Sigmoid colon (tissue), 7 donors: ENCODE measurements around the gene TXNRD2. TPM values are rescaled to one million over a fixed set of nuclear protein-coding genes. Genes with fewer than 3 reads are reported as not detected.

Experiments
- DNase-seq: peaks from one replicate; pipeline ENCODE4 v3.0.0-alpha.2; 2019
- H3K27ac ChIP-seq, 4 donors: fragments of 200-600 bp; sonication (generic); one replicate each; pipeline ENCODE4 v1.5.1; 2016 to 2019; ENCODE audit warnings: mild to moderate bottlenecking in 1 of 4
- H3K27me3 ChIP-seq, 3 donors: fragments of 200-600 bp; sonication (generic); one replicate each; pipeline ENCODE4 v1.5.1; 2019; ENCODE audit warnings: mild to moderate bottlenecking in 1 of 3
- H3K36me3 ChIP-seq, 4 donors: fragments of 200-600 bp; sonication (generic); one replicate each; pipeline ENCODE4 v1.5.1; 2016 to 2019
- H3K4me1 ChIP-seq, 4 donors: fragments of 200-600 bp; sonication (generic); one replicate each; pipeline ENCODE4 v1.5.1; 2017 to 2019
- H3K4me3 ChIP-seq, 4 donors: fragments of 200-600 bp; sonication (generic); one replicate each; pipeline ENCODE4 v1.5.1; 2017 to 2019; ENCODE audit warnings: mild to moderate bottlenecking in 2 of 4, moderate library complexity in 1 of 4
- H3K9me3 ChIP-seq, 4 donors: fragments of 200-600 bp in 3 of 4; sonication (generic) in 3 of 4; one replicate each; pipeline versions ENCODE4 v1.5.1 to v1.6.1; 2013 to 2019
- EP300 ChIP-seq, 4 donors: sonication (generic); formaldehyde crosslinking; IDR thresholded peaks; one replicate each; pipeline ENCODE4 v1.6.1; 2017; ENCODE audit warnings: antibody characterized with exemption in 4 of 4
- POLR2A ChIP-seq, 2 donors: fragments of 450-650 bp; IDR thresholded peaks; one replicate each; pipeline ENCODE4 v1.6.1; 2016; ENCODE audit warnings: antibody characterized with exemption in 2 of 2, mild to moderate bottlenecking in 2 of 2, moderate library complexity in 2 of 2
- POLR2AphosphoS5 ChIP-seq, 4 donors: sonication (generic); formaldehyde crosslinking; IDR thresholded peaks; one replicate each; pipeline ENCODE4 v1.6.1; 2017; ENCODE audit warnings: antibody characterized with exemption in 4 of 4
- WGBS, 2 donors: extraction: QIAGEN DNeasy Blood & Tissue Kit; methylation state at CpG; one replicate each; pipeline ENCODE4 v1.1.7; 2013; 5-methylcytosine and 5-hydroxymethylcytosine counted together
- intact Hi-C: fragments of 100-400 bp; cut with DNase I; formaldehyde crosslinking; loops from one replicate; pipeline ENCODE4 v1.15.1; 2023
- polyA plus RNA-seq, 3 donors: library from polyadenylated mRNA; stranded (reverse); fragments of 200-250 nt; gene quantifications; one replicate each; pipeline ENCODE4 v1.2.3, GENCODE V29; 2013
- total RNA-seq, 4 donors: library from RNA; depleted of rRNA; stranded (reverse); fragments of >200 nt; gene quantifications; one replicate each; pipeline ENCODE4 v1.1.0, GENCODE V29; 2016
- TF ChIP-seq, protein P1 (sequence below), 4 experiments: fragments of 450-650 bp in 3 of 4; fragments of 200-600 bp in 1 of 4; IDR thresholded peaks; one replicate each; pipeline ENCODE4 v1.5.1; 2016 to 2019; ENCODE audit warnings: antibody characterized with exemption in 4 of 4, mild to moderate bottlenecking in 3 of 4, moderate library complexity in 2 of 4
- donor health status: healthy with polysubstance abuse.
- donor health status: Bipolar disorder and iron deficiency.
- donor health status: healthy.

Gene TXNRD2
- total and polyA plus RNA-seq, 7 donors: 13.2 to 29.6 (median 18.3) TPM

DNA sequence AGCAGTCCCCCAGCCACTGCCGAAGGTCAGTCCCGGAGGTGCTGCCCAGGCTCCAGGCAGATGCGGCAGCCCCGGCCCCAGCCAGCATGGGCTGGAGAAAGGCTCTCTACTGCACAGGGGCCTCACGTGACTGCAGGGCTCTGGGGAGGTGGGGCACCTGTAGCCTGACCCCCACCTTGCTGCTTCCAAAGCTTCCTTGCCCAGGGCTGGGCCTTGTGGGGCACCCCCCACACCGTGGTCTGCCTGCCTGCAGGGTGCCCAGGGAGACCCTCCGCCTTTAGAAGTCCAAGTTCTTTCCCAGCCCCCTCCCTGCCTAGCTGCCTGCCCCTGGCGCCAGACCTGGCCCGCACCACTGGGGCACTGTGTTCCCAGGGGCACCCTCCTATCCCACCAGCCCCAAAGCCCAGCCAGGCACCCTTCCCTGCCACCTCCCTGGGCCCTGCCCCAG is 28.4 kb upstream of the TXNRD2 start:
- no peak for TF ChIP-seq POLR2AphosphoS5 (IDR thresholded peaks at IDR 0.05)
- no peak for TF ChIP-seq EP300 (IDR thresholded peaks at IDR 0.05)
- TF ChIP-seq, protein P1, sequence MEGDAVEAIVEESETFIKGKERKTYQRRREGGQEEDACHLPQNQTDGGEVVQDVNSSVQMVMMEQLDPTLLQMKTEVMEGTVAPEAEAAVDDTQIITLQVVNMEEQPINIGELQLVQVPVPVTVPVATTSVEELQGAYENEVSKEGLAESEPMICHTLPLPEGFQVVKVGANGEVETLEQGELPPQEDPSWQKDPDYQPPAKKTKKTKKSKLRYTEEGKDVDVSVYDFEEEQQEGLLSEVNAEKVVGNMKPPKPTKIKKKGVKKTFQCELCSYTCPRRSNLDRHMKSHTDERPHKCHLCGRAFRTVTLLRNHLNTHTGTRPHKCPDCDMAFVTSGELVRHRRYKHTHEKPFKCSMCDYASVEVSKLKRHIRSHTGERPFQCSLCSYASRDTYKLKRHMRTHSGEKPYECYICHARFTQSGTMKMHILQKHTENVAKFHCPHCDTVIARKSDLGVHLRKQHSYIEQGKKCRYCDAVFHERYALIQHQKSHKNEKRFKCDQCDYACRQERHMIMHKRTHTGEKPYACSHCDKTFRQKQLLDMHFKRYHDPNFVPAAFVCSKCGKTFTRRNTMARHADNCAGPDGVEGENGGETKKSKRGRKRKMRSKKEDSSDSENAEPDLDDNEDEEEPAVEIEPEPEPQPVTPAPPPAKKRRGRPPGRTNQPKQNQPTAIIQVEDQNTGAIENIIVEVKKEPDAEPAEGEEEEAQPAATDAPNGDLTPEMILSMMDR (IDR thresholded peaks at IDR 0.05): no peak
- TF ChIP-seq POLR2A (IDR thresholded peaks at IDR 0.05): no peak
- Histone ChIP-seq H3K27ac (peak overlapping the region; percentile 4 to 42 (median 30)), H3K36me3 (peaks cover 6 to 72% (median 12%) of the 10 kb centered on the region in 4 donors), H3K9me3 (no peaks in the 10 kb centered on the region), H3K4me3 (no peak overlapping the region), H3K27me3 (no peaks in the 10 kb centered on the region), H3K4me1 (peaks cover 0 to 18% (median 14%) of the 10 kb centered on the region in 4 donors)
- no peak for DNase-seq
- intact Hi-C loops: loop anchor here (1.0 to 10.0 kb wide), 2 partner anchors 43 to 115 kb away; partner anchors contain the start of gene DGCR8
- 74 to 78% methylated on average over 9 of the region's 9 CpGs for WGBS, 2 donors

- Histone ChIP-seq H3K9me3 (no peaks in the 10 kb centered on the region), H3K27ac (no peak overlapping the region), H3K4me3 (no peak overlapping the region), H3K27me3 (no peaks in the 10 kb centered on the region), H3K4me1 (peaks cover 0 to 11% (median 7%) of the 10 kb centered on the region in 4 donors), H3K36me3 (peaks cover 6 to 79% (median 13%) of the 10 kb centered on the region in 4 donors)
- no peak for TF ChIP-seq POLR2AphosphoS5 (IDR thresholded peaks at IDR 0.05)
- TF ChIP-seq, protein P1 (IDR thresholded peaks at IDR 0.05): no peak
- no peak for TF ChIP-seq EP300 (IDR thresholded peaks at IDR 0.05)
- no peak for TF ChIP-seq POLR2A (IDR thresholded peaks at IDR 0.05)
- WGBS, 2 donors: 77 to 88% methylated on average over 11 of the region's 11 CpGs
- no peak for DNase-seq
- intact Hi-C loops: no loop called here
Observed at GRCh38 chr22:19969141-19969928, 27.7 kb upstream of the TXNRD2 start.

DNA sequence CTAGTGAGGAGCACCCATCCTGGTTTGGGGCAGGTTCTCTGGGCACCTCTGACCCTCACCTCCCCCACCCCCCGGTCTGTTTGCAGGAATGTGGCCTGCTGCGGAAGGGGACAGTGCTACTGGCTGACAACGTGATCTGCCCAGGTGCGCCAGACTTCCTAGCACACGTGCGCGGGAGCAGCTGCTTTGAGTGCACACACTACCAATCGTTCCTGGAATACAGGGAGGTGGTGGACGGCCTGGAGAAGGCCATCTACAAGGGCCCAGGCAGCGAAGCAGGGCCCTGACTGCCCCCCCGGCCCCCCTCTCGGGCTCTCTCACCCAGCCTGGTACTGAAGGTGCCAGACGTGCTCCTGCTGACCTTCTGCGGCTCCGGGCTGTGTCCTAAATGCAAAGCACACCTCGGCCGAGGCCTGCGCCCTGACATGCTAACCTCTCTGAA is 26.9 kb upstream of the TXNRD2 start:
- no peak for TF ChIP-seq POLR2A (IDR thresholded peaks at IDR 0.05)
- TF ChIP-seq EP300 (IDR thresholded peaks at IDR 0.05): no peak
- TF ChIP-seq, protein P1 (IDR thresholded peaks at IDR 0.05): no peak
- no peak for TF ChIP-seq POLR2AphosphoS5 (IDR thresholded peaks at IDR 0.05)
- Histone ChIP-seq H3K27ac (no peak overlapping the region), H3K36me3 (peaks cover 6 to 84% (median 17%) of the 10 kb centered on the region in 4 donors), H3K27me3 (no peaks in the 10 kb centered on the region), H3K4me1 (peaks cover 0 to 10% (median 7%) of the 10 kb centered on the region in 4 donors), H3K9me3 (no peaks in the 10 kb centered on the region), H3K4me3 (no peak overlapping the region)
- intact Hi-C loops: no loop called here
- no peak for DNase-seq
- 85 to 91% methylated on average over 18 of the region's 18 CpGs for WGBS, 2 donors

- no peak overlapping the region for H3K27ac ChIP-seq
- H3K36me3 ChIP-seq: peaks cover 6 to 82% (median 17%) of the 10 kb centered on the region in 4 donors
- DNase-seq: no peak
- TF ChIP-seq POLR2AphosphoS5 (IDR thresholded peaks at IDR 0.05) (no peak), POLR2A (IDR thresholded peaks at IDR 0.05) (no peak), EP300 (IDR thresholded peaks at IDR 0.05) (no peak)
- TF ChIP-seq, protein P1 (IDR thresholded peaks at IDR 0.05): no peak
- no peak overlapping the region for H3K4me3 ChIP-seq
- H3K9me3 ChIP-seq: no peaks in the 10 kb centered on the region
- no peaks in the 10 kb centered on the region for H3K27me3 ChIP-seq
- intact Hi-C loops: no loop called here
- H3K4me1 ChIP-seq: peaks cover 0 to 15% (median 11%) of the 10 kb centered on the region in 4 donors
- WGBS, 2 donors: 91% methylated on average over 7 of the region's 7 CpGs
Observed at GRCh38 chr22:19967850-19968449, 26.3 kb upstream of the TXNRD2 start.
